GM21423 (cell line): Measurements from ENCODE around the gene BAIAP2.

Experiments used
- ATAC-seq: cut with Tn5 transposase; IDR thresholded peaks from one replicate; pipeline ENCODE4 v1.9.1; 2021; ENCODE audit warnings: mild to moderate bottlenecking, moderate library complexity; ENCODE audit not compliant: unreplicated experiment

Gene BAIAP2

DNA sequence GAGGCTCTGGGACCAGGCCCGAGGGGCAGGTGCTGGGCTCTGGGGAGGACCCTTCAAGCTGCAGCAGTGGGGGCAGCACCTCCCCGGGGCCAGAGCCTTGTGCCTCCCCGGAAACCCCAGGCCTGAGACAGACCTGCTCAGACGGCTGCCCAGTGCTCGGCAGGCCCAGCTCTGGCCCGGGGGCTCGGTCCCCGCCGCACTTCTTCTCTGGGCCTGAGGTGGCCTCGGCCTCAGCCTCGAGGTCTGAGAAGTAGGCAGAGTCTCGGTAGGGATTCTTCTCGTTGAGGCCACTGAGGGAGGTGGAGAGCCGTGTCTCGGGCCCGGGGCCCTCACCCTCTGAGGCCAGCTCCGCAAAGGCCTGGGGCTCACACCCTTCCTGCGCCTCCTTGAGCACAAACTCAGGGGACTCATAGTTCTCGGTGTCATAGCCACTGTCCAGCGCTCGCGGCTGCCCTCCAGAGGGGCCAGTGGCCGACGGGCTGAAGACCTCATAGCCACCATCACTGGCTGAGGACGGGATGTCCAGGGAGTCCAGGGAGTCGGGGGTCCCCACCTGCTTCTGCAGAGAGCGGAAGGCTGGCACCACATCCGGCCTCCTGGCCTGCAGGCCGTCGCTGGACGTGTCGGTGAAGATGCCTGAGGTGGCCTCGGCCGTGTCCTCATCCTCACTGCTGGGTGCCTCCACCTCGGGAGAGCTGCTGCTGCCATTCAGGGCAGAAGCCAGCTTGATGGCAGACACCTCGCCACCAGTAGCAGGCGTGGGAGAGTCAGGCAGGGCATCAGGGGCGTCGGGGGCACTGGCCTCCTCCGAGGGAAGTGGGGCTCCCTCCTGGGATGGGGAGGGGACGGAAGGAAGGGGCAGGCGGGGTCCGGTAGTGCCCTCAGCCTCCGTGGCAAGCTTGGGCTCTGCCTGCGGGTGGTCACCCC is 86.0 kb downstream of the BAIAP2 start:
- no peak for ATAC-seq

DNA sequence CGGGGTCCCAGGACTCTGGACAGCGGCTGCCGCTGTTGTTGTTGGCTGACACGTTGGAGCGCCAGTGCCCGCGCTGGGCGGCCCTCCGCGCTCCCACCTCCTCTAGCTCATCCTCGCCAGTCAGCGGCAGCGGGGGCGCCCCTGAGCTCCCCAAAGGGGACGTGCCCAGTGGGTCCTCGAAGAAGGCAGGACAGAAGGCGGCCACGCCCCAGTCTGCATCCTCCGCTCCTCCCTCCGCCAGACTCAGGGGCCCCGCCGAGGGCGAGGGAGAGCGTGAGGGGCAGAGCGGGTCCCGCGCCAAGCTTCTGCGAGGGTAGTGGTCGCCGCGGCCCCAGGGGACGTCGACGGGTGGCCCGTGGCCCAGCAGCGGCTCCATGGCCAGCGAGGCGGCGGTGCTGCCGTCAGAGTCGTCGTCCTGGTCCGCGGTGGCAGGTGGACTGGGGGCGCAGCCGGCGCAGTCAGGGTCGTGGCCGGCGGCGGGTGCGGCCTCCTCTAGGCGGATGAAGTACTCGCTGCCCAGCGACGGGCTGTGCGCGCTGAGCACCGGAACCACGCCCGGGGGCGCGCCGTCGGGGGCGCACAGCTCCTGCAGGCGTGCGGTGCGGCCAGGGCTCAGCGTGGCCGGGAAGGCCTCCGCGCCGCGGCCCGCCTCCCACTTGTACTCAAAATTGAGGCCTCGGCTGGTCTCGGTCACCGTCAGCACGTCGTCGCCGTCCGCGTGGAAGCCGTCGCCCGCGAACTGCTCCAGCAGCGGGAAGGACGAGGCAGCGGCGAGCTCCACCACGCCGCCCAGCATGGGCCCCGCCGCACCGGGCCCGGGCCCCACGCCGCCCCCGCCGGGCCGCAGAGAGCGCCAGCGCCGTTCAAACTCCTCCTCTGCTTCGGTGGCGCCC is 87.1 kb downstream of the BAIAP2 start:
- no peak for ATAC-seq

- ATAC-seq: no peak
Measured at GRCh38 chr17:81123052-81124048, 88.4 kb downstream of the BAIAP2 start.

- no peak for ATAC-seq
Measured at GRCh38 chr17:81124377-81124776, 89.4 kb downstream of the BAIAP2 start.

GRCh38 chr17:81125573-81126081 is 90.7 kb downstream of the BAIAP2 start:
- no peak for ATAC-seq

- no peak for ATAC-seq
Measured at GRCh38 chr17:81126281-81127132, 91.6 kb downstream of the BAIAP2 start.

DNA sequence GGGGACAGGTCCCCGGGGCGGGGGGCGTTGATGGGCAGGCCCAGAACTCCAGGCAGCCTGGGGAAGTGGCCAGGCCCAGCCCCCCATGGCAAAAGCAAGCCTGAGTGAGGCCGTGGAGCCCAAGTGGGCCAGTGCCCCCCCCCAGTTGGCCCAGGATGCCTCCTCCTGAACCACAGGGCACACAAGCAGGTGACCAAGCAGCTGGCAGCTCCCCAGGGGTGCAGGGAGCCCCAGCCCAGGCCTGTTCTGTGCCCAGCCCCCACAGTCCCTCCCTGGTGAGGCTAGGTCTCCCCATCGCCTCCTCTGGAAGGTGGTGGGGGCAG is 92.1 kb downstream of the BAIAP2 start:
- ATAC-seq: no peak

DNA sequence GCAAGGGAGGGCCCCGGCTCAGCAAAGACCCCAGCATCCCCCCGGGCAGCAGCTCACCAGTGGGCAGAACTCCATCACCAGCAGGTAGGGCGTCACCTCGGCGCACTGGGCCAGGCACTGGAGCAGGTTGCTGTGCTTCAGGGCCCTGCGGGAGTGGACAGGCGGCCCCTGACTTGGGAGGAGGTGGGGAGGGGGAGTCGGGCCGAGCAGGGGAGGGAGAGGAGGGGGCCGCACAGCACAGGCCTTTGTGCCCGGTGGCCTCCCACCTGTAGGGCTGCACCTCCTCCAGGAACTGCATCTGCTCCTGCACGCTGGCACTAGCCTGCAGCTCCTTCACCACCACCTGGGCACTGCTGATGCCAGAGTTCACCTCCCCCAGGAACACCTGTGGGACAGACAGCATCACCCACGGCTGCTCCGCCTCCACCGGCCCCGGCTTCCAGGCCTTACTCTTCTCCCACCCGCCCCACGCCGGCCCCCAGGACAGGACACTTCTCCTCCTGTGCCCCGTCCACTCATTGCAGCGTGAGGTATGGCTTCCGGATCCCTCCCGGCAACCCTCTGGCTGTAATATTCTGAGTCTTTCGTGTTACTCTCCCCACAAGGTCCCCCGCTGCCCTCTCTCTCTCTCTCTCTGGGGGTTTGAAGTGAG is 92.7 kb downstream of the BAIAP2 start:
- no peak for ATAC-seq

DNA sequence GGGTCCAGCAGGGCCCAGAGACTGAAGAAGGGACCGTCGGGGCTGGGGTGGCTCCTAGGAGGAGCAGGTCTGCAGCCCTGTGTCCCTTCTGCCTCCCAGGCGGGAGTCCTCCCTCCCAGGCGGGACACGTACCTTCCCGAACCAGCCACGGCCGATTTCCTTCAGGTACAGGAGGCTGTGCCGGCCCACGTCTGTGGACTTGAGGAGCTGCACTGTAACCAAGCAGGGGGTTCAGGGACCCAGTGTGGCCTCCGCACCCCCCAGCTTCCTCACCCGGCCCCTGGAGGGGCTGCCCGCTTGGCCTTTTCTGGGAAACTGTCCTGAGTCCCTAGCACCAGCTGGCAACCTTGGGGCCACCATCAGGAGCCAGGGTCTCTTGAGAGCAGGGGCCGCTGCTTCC is 93.4 kb downstream of the BAIAP2 start:
- ATAC-seq: no peak

- no peak for ATAC-seq
Measured at GRCh38 chr17:81128774-81129173, 93.8 kb downstream of the BAIAP2 start.

- no peak for ATAC-seq
Measured at GRCh38 chr17:81129289-81129688, 94.3 kb downstream of the BAIAP2 start.

DNA sequence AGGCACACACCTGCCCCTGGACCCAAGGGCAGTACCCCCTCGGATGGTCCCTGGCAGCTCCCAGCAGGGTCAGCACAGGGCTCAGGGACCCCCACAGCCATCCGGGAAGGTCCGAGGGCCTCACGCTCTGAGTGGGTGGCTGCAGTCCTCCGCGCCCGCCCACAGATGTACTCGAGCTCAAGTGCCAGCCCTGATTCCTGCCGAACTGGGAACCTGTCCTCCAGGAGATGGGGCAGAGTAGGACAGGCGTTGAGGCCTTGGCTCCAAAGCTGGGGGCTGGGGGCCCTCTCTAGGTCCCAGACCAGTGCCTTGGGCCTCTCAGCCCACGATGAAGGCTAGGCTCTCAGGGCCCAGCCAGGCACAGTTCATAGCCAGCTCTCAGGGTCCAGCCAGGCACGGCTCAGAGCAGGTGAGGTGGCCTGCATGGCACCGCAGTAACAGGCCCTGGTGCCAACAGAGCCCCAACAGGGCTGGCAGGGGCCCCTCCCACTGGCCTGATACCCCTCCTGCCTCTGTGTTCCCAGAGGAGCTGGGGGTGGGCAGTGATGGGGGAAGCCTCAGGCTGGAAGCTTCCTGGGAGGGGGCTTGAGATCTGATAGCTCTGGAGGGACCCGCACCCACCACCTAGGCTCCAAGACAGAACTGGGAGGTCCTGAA is 94.9 kb downstream of the BAIAP2 start:
- ATAC-seq: no peak

DNA sequence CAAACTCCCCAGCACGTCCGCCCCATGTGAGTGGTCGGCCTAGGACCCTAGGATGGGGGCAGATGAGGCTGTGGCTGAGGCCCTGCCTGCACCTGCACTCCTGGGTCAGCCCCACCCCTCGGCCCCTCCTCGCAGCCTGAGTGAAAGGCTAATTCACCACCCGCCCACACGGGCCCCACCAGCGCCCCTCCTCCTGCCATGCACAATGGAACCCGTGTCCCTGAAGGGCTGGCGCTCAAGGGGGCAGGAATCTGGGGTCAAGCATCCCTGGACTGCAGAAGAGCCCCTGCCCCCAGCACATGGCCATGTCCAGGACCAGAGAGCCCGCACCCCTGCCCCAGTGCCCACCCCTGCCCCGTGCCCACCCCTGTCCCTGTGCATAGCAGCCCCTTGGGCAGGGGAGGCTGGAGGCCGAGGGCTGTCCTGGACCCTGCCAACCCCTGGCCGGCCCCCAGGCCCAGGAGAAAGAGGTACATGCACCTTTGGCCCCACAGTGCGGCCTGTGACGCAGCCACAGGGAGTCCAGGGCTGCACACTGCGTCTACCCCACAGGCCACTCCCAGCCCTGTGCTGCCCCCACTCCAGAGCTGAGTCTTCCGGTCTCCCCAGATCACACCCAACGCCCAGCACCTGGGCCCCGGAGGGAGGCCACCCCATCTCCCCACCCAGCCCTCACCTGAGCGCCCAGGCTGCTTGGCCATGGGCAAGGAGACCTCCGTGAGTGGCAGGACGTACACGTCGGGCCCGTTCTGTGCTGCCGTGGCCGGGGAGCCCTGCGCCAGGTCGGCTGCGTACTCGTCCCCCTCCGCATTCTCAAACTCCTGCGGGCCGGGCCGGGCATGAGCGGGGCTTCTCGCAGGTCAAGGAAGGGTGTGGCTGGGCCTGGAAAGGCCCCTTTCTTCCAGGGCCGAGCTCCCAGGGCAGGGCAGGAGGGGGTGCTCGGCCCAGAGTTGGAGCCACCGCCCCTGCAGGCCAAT is 95.7 kb downstream of the BAIAP2 start:
- ATAC-seq: no peak

DNA sequence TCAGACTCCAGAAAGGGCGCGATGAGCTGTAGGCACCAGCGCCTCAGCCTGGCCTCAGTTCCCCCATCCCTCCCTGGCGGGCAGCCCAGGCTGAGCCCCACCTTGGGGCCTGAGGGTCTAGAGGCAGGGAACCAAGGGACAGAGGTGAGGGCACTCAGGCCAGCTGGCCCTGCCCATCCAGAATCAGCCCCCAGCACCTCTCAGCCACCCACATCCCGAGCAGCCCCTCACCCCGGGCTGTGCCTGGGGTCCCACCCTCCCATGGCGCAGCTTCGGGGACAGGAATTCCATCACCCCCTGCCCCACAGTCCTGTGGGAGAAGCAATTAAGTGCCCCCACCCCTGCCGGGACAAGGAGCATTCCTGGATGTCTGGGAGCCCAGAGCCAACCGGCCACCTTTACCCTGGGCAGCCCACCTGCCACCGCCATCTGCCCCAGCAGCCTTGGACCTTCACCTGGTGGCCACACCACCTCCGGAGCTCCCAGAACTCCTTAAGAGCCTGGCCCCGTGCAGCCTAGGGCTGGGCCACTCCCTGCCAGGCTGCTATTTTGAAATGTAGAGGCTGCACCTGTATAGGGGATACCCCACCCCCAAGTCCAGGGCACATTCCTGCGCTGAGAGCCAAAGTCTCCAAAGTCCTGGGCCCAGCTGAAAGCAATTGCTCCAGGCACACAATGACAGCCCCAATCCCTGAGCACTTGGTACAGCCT is 96.7 kb downstream of the BAIAP2 start:
- no peak for ATAC-seq

DNA sequence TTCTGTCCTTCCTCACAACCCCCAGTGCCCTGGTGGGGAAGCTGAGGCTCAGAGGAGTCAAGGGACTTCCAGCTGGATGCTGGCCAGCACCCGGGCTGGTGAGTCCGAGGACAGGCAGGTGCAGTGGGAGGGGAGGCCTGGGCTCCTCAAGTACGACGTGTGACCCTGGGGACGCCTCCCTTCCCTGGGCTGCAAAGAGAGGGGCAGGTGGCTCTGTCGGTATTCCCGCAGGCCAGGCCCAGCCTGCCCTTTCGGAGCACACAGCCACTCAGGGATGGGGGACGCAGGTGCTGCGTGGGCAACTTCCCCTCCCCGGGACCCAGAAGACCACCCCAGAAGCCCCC is 97.2 kb downstream of the BAIAP2 start:
- ATAC-seq: no peak

GRCh38 chr17:81132770-81133723 is 98.1 kb downstream of the BAIAP2 start:
- ATAC-seq: no peak
